HG02852 (cell line): ENCODE measurements around the gene UBL7.
"Not testable (repeated sequence)": the region's sequence is repeated elsewhere in the genome, so short reads cannot be mapped to it uniquely, and the experiment has no call there.

ENCODE experiments used
- ATAC-seq: cut with Tn5 transposase; IDR thresholded peaks from one replicate; pipeline ENCODE4 v1.9.1; 2021; ENCODE audit warnings: mild to moderate bottlenecking, moderate library complexity; ENCODE audit not compliant: unreplicated experiment

The UBL7 gene

DNA sequence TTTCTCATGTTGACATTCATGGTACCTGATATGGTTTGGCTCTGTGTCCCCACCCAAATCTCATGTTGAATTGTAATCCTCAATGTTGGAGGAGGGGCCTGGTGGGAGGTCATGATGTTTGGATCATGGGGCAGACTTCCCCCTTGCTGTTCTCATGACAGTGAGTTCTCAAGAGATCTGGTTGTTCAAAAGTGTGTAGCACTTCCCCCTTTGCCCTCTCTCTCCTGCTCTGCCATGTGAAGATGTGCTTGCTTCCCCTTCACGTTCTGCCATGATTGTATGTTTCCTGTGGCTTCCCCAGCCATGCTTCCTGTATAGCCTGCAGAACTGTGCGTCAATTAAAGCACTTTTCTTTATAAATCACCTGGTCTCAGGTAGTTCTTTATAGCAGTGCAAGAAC is 3.3 kb upstream of the UBL7 start:
- ATAC-seq: no peak

DNA sequence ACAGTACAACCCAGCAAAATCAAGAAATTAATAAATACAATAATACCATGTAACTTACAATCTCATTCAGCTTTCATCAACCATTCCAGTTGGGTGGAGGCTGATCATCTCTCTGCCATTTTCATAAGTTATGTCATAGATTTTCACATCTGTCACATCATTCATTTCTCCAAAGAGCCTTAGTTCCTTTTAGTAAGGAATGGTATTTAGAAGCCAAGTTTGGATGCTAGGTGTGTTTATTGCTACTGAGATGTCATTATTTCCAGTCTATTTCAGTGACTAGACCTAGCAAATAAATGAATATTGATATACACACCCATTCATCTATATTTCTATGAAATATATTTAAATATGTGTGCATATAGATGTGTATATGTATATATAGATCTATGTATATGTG is 2.7 kb upstream of the UBL7 start:
- ATAC-seq: no peak

DNA sequence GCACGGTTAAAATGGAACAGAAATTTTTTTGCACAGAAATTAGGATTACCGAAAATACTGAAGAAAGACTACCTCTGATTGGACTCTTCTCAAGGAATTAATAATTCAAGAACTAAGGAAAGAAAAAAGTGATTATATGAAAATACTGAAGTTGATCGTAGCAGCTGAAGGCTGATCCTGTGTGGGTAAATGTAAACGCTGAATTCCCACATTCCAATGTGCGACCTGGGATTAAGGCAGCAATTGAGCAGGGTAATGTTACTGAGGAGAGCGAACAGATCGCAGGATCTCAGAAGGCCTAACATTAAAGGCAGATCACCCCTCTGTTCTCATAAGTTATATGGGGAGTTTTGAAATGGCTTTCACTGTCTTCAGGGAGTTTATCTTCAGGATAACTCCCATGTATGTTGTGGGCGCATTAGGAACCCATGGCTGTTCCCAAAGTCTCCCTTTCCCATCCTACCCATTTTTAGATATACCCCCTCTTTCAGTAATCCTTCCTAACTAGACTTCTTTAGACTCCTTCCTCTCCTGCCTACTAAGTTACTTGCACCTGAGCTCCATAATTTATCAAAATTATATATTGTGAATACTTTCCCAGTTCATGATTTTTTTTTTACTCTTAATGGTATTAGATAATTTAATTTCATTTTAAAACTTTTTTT is 1.0 kb upstream of the UBL7 start:
- ATAC-seq: no peak

DNA sequence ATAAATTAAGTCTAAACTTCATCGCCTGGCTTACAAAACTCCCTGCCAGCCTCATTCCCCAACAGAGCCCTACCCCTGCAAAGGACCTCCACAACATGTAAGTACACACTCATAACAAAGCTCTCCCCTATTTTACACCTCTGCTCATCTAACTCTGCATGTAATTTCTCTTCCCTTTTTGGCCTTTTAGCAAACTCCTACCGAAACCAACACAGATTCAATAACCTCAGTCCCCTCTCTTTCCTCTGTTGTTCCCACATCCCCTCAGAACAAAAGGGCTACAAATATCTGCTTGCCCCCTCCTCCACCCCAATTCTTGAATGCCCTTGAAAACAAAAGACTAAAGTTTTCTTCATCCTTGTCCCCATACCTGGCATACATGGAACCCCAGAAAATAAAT is 662 bp downstream of the UBL7 start:
- ATAC-seq: no peak

DNA sequence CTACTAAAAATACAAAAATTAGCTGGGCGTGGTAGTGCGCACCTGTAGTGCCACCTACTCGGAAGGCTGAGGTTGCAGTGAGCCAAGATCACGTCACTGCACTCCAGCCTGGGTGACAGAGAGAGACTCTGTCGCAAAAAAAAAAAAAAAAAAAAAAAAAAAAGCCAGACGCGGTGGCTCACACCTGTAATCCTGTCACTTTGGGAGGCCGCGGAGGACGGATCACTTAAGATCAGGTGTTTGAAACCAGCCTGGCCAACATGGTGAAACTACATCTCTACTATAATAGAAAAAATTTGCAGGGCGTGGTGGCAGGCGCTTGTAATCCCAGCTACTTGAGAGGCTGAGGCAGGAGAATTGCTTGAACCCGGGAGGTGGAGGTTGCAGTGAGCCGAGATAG is 1.2 kb downstream of the UBL7 start:
- not testable (repeated sequence) for ATAC-seq

DNA sequence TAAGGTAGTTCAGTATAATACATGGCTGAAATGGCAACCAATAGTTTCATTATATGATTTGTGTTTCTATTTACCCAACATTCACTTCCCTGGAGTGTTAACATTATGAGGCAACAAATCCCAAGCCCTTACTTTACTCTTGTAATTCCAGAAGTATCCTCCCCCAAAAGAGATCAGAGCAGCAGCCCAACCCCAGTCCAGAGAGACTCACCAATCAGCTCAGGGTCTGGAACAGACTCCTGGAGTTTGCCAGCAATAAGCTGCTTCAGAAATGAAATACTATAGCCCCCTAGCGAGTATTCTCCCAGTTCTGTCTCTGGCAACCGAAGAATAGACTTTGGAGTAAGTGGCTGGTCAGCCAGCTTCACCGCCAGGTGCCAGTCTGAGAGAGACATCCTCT is 2.5 kb downstream of the UBL7 start:
- no peak for ATAC-seq

DNA sequence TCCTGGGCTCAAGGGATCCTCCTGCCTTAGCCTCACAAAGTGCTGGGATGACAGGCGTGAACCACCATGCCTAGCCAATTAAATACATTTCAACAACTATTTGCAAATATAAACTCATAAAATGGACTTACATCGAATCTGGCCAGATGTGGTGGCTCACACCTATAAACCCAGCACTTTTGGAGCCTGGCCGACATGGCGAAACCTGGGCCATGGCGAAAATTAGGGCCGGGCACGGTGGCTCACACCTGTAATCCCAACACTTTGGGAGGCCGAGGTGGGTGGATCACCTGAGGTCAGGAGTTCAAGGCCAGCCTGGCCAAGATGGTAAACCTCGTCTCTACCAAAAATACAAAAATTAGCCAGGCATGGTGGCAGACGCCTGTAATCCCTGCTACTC is 3.9 kb downstream of the UBL7 start:
- ATAC-seq: not testable (repeated sequence)

DNA sequence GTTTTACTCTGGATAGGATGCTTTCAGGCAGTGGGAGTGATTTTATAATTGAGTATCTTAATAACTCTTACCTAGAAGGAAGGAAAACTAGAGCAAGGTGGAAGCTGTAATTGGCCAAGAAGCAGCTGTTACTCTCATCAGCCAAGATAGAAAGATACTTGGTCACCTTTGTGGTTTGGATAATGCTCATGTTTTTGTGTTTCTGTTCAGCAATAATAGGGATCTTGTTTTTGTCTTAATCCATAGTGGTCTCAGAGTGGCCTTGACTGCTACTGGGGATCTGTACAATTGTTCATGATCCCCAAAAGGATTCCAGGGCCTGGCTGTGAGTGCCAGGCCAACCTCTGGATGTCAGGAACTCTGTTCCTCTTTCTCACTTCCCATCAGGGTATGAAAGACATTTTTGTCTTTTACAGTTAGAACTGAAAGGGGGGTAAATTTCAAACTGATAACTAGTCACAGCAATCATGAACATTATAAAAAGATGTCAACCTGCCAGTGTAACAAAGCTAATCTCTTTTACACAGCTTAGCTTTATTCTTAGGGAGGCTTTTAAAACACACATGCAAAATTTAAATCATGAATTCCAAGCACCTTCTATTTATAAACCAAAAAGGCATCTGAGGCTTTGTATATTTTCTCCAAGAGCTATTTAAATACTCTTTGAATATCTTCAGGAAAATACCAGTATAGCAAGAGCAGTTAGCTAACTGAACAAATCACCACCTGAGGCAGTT is 6.0 kb downstream of the UBL7 start:
- no peak for ATAC-seq

DNA sequence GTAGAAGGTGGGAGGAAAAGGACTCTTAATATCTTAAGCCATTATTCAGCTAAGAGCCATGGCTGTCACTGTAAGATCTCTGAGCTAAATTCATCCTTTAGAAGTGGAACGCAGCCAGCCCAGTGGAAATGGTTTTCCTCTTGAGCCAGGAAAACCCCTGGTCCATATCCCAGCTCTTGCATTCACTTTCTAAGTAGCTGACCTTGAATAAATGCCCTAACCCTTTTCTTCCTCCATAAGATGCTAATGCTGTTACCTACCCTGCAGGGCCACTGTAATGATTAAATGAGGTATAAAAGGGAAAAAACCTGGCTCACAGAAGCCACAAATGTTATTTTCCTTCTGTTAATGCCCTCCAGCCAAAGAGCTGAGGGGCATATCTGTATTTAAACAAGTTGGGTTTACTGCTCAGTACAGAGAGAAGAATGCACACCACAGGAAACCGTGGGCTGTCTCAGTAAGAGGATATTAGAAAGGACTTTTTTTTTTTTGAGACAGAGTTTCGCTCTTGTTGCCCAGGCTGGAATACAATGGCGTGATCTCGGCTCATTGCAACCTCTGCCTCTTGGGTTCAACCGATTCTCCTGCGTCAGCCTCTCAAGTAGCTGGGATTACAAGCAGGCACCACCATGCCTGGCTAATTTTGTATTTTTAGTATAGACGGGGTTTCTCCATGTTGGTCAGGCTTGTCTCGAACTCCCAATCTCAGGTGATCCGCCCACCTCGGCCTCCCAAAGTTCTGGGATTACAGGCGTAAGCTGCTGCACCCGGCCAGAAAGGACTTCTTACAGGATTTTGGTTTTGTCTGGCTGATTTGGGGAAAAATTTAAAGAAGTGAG is 6.8 kb downstream of the UBL7 start:
- ATAC-seq: no peak

DNA sequence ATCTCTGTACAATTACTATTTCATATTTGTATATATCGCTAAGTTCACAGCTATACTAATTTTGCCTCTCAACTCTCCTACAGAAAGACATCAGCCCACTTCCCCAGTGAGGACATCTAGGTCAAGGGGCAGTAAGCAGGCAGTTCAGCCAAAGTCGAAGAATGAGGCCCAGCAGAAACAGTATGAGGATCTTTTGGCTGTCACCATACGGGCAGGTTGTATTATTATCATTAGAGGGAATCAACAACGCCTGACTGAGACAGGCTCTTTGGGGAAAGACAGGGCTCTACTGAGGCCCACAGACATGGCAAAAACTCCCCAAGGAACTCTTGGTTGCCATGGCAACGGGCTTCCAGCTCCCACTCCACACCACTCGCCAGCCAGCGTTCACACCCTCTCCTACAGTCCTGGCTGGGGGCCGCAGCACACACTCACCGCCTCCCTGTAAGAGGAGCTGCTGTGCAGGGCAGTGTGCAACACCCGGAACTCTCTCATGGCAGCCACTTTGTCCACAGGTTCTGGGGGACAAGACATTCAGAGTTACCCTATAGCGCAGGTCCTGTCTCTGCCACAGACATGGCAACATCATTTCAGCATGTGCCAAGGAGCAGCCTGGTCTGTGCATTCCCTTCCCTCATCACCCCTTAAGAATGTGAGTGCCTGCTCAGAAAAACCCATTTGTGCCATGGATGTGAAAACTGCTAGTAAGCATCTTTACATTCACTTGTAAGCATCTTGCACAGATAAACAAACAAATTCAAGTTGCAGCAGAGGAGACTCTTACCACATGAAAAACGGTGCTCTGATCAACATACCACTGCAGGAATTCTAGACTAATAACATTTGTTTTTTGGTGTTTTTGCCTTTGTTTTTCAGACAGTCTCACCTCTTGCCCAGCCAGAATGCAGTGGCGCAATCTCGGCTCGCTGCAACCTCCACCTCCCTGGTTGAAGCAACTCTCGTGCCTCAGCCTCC is 8.8 kb downstream of the UBL7 start:
- ATAC-seq: no peak

DNA sequence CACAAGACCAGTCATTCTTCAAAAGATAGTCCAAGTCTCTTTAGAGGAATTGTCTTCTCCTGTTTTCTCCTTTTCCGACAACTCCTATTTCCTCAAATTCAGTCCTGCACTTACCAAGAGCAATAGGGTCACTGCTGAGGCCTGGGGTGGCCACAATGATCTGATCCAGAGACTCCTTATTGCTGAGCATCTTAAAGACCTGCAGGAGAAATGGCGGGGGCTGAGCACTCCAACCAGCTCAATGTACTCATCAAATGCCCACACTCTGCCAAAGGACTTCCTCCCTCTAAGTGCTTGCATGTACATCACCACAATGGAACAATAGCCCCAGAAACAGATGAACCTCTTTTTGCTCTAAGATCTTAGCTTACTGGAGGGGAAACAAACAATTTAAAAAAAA is 9.6 kb downstream of the UBL7 start:
- ATAC-seq: no peak

DNA sequence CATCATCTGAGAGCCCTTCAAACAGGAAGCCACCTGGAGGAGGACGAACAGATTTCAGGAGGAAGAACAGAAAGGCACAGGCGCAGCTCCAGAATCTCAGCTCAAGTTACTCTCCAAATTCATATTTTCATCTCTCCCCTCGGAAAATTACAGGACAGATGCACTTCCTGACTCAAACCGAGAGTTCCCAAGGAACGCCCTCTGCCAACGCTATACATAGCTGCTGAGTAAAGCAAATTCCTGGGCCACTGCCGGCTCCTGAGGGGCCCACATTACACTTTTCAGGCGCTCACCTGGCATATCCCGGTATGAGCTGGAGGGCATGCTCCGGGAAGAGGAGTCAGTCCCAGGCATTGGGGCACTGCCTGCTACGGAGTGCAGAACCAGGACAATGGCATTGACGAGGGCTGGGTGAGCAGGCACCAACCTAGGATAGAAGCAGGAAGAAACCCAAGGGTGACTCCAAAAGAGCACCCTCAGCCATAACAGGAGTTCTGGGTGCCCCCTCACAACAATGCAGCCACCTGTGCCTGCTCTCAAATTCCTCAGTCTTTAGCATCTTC is 11.2 kb downstream of the UBL7 start:
- no peak for ATAC-seq

DNA sequence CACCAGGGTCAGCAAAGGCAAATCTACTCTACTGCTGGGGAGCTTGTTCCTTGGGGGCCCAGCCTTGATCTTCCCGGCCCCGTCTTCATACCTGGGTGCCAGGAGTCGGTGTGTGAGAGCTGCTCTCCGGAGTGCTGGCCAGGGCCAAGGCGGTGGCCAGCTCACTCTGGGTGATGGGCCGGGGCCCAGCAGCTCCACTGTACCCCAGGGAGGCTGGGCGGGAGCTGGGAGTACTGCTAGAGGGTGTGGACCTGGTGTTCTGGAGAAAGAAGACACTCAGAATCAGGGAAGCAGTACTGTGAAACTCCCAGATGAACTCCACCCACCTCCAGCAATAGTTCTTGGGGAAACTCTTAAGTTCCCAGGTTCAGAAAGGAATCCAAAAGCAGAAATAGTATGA is 11.9 kb downstream of the UBL7 start:
- ATAC-seq: no peak

DNA sequence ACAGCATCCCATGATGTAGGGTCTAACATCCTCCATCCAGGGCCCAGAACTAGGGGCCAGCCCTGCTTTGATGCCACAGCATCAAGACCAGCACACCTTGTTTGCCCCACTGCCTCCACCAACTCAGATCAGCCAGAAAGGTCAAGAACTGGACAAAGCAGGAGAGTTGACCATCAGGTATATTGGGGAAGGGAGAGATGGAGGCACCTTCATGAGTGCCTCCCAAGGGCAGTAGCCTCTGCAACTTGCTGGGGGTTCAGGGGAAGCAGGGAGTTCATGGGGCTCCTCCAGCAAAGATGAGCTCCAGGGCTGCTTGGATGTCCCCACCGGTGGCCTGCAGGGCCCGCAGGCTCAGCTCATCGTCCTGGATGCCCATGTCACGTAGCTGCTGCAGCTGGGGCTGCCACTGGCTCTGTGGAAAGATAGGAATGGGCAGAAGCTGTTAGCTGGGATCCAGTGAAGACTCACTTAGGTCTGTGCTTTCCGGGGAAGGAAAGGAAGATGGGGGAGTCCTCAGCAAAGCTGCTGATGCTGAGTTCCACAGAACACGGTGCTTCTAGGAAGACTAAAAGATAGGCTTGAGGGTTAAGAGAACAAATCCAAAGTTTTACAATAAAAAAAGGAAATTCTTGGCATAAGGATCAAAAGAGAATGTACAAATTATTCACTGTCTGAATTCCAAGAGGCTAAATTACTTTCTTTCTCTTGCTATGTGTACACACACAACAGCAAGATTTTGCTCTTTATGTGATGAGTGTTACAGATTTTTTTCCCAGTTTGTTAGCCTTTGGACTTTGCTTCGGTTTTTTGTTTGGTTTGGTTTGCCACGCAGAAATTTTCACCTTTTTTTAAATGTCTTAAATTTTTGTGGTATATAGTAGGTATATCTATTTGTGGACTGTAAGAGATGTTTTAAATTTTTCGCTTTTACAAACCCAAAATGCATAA is 14.9 kb downstream of the UBL7 start:
- no peak for ATAC-seq

DNA sequence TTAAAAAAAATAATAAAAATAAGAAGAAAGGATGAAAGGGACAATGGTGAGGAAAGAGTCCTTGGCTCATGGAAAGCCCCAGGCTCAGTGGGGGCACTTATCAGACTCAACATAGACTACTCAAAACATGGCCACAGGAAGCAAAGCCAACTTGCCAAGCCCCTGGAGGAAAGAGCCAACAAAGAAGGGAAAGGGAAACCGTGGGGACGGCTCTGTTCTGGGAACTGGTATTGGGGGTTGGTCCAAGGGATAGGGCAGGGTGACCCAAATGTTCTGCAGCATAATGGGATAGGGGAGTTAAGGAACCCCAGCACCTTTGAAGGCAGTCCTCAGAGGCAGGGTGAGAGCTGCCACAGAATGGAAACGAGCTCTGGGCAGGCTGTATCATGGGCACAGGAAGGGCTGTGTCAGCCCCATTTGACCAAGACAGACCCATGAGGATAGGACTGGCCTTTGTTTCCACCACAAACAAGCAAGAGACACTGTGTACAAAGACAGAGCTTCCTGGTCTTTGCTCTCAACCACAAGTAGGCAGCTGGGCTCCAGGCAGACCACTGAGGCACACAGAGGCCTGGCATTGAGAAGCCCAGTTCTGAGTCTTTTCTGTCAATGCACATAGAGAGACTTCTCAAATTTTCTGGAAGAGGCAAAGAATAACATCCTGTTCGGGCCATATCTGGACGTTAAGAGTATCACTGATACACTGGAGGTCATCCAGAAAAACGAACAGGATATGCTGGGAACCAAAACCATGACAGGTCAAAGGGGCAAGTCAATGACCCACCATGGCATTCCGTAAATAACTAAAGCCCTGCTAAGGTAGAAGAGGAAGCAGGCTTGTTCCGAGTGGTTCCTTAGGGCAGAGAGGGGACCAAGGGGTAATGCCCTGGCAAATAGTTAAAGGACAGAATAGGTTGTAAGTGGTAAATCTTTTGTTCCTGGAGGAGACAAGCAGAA is 16.6 kb downstream of the UBL7 start:
- no peak for ATAC-seq

DNA sequence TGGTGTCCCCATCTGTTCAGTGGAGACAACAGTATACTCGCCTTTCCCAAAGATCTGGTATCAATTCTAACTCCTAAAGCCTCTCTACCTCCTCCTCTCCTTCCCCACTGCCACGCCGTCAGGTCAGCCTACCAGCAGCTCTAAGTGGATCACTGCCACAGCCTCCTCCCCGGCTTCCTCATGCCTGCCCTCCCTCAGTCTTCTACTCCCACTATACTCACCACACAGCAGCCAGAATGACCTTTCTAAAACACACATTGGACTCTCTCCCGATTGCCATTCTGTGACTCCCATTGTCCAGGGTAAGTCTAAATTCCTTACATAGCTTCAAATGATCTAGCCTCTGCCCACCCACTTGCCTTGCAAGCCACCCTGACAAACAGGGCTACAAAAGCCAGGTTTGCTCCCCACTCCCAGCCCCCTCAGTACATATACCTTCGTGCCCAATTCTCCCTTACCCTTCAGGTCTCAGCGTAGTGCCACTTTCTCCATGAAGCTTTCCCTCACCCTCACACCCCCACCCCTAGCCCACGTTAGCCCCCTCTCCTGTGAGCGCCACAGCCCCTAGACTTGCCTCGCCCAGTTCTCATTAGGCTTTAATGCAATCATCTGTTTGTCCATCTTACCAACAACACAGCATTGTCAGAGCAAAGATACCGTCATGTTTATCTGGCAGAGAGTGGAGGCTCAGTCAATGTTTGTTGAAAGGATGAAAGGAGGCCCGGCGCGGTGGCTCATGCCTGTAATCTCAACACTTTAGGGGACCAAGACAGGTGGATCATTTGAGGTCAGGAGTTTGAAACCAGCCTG is 17.7 kb downstream of the UBL7 start:
- no peak for ATAC-seq

DNA sequence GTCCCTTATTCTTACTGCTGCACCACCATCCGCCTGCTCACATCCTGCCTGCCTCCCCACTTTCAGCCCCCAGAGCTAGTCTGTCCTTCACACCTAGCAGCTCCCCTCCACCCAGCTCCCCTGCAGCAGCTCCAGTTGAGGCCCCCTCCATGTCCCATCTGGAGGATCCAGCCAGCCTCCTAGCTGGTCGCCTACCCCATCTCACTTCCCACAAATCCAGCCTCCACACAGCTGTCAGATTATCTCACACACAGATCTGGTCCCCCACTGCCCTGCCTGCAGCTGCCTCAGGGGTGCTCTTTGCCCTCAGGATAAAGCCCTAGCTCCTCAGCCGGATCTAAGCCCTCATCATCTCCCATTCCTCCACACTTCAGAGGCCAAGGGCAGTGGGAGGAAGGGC is 18.4 kb downstream of the UBL7 start:
- ATAC-seq: no peak
